GM19395 (cell line): ENCODE measurements around the gene SWSAP1.
"Not testable (repeated sequence)": the region's sequence is repeated elsewhere in the genome, so short reads cannot be mapped to it uniquely, and the experiment has no call there.

ENCODE experiments used
- ATAC-seq: cut with Tn5 transposase; IDR thresholded peaks from one replicate; pipeline ENCODE4 v1.9.1; 2021; ENCODE audit warnings: mild to moderate bottlenecking, moderate library complexity; ENCODE audit not compliant: unreplicated experiment

SWSAP1 gene

DNA sequence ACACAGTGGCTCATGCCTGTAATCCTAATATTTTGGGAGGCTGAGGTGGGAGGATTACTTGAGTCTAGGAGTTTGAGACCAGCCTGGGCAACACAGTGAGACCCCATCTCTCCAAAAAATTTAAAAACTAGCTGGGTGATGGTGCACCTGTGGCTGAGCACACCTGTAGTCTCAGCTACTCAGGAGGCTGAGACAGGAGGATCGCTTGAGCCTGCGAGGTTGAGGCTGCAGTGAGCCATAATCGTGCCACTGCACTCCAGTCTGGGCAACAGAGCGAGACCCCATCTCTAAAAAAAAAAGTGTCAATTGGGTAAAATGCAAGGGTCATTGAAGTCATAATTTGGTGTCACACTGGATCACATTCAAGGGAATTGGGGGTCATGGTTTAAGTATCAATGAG is 20.4 kb upstream of the SWSAP1 start:
- not testable (repeated sequence) for ATAC-seq

DNA sequence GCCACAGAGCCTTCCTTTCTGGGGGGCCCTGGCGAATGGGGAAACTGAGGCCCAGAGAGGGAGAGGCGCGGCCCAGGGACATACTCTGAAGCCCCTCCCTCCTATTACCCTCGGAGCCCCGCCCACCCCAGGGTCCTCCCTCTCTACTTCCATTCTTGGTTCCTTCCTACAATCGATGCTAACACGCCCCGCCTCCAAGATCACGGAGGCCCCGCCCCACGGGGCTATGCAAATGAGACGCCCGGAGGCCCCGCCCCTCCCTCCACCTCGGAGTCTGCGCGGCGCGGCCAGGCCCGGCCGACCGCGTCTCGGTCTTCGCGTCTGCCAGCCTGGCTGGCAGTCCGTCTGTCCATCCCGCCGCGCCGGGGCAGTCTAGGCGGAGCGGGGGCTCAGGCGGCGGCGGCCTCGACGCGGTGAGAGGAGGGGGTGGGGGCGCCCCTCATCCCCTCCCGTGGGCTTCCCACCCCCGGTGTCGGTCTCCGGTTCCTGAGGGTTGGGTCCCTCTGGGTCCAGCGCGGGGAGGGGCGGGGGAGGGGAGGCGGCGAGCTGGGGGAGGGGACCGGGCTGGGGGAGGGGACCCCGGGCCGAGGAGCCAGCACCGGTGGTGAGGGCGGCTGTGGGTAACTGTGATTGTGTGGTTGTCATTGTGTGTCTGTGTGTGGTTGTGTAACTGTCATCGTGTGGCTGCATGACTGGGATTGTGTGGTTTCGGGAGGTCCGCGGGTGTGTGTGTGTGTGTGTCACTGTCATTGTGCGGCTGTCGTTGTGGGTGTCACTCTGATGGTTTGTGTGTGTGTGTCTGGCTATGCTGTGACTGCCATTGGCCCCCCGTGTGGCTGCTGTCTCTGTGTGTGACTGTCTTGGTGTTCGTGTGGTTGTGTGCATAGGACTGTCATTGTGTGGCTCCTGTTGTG is 19.0 kb upstream of the SWSAP1 start, which contains the start of gene PLPPR2:
Gene PLPPR2 (plus strand): TSS at position 273 of the 914 bp plus-strand sequence. CDS start 2,242 bp downstream, outside the sequence.
- no peak for ATAC-seq

DNA sequence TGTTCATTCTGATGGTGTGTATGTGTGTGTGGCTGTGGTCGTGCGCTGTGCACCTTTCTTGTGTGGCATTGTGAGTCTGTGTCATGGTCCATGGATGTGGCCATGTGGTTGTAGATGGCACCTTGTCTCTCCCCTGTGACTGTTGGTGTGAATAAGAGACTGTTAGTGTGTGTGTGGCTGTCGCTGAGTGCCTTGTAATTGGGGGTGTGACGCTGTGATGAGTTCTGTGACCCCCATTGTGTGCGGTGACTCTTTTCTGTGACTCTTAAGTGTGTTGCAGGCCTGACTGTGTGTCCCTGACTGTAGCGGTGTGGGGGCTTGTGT is 18.4 kb upstream of the SWSAP1 start:
- no peak for ATAC-seq

DNA sequence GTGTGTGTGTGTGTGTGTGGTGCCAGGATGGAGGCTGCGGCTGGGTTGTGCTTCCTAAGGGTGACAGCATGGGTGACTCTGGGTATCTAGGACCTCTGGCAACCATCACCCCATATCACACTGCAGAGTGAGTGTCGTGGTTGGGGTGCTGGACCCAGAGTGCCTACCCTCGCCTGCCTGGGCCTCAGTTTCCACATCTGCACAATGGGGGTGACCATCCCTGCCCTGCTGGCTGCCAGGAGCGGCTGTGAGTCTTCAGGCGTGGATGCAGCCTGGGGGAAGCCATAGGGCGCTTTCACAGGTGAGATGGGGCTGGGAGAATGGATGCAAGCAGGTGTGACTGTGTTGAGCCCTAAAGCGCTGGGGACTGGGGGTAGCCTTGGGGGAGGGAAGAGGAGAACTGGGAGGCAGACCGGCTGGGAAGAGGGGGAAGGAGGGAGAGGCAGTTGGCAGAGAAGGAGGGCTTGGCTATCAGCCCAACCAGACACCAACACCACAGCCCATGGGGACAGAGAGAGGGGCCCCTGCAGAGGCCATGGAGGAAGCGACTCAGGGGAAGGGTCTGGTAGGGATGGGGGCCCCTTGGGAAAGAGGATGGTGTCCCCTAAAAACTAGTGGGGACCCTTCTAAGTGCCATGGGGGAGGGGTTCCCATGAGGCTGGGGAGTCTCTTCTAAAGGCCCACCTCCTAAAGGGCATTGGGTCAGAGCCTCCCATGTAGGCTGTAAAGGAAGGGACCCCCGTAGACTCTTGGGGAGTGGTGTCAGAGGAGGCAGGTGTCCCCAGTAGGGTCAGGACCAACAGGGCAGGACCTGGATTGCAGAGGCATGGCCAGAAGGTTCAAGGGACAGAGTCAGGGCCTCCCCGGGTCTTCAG is 17.6 kb upstream of the SWSAP1 start:
- ATAC-seq: no peak

DNA sequence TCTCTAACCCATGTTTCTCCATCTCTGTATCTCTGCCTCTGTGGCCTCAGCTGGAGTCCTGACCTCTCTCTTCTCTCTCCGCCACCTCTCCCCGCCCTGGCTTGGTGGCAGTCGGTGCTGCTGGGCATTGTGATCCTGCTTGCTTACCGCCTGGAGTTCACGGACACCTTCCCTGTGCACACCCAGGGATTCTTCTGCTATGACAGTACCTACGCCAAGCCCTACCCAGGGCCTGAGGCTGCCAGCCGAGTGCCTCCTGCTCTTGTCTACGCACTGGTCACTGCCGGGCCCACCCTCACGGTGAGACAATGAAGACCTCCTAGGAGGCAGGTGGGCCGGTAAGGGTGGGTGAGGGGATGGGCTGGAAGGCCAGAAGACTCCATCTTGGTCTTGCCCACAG is 15.0 kb upstream of the SWSAP1 start:
- ATAC-seq: no peak

DNA sequence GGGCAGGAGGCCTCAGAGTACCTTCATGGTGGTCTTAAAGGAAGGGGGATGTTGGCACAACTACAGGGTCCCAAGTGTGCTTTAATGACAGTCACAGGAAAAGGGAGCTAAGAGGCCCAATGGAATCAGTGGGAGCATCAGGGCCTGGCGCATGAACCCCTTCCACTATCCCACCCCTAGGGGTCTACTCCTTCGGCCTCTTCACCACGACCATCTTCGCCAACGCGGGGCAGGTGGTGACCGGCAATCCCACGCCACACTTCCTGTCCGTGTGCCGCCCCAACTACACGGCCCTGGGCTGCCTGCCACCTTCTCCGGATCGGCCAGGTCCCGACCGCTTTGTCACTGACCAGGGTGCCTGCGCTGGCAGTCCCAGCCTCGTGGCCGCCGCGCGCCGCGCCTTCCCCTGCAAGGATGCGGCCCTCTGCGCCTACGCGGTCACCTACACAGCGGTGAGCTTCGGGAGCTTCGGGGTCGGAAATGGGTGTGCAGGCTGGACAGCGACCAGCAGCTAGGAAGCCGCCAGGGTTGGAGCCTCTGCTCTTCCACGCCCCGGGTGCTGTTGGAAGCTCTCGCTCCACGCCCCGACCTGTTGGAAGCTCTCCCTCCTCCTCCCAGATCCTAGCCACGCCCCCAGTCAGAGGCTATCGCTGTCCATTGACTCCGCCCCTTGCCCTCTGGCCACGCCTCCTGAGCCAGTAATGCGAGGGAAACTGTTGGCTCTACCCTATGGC is 13.3 kb upstream of the SWSAP1 start:
- ATAC-seq: no peak

DNA sequence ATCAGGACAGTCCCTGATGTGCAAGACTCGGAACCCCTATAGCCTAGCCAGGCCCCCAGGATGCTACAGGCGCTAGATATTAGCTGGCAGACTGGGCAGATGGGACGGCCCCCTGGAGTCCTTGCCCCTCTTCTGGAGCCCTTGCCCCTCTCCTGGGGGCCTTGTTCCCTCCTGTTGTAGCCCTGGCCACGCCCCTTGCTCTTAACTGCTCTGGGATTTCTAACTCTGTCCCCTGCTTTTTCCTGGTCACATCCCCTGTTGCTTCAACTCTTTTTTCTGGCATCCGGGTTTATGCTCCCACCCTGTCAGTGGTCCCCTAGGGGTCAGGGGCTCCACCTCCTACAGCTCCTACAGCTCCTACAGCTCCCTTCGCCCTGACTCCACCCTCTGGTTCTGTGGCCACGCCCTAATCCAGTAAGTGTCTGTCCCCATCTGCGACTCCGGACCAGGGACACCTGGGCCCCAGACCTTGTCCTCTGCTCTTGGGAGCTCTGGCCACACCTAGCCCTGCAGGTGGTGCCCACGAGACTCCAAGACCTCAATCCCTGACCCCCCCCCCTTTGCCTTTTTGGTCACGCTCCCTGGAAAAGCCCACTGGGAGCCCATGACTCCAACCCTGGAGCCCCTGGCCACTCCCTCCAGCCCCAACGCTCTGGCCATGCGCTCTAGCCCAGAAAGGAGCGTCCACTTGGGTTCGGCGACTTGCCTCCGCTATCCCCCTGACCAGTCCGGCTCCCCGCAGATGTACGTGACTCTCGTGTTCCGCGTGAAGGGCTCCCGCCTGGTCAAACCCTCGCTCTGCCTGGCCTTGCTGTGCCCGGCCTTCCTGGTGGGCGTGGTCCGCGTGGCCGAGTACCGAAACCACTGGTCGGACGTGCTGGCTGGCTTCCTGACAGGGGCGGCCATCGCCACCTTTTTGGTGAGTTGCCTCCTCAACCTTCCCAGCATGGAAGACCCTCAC is 12.4 kb upstream of the SWSAP1 start:
- ATAC-seq: no peak

DNA sequence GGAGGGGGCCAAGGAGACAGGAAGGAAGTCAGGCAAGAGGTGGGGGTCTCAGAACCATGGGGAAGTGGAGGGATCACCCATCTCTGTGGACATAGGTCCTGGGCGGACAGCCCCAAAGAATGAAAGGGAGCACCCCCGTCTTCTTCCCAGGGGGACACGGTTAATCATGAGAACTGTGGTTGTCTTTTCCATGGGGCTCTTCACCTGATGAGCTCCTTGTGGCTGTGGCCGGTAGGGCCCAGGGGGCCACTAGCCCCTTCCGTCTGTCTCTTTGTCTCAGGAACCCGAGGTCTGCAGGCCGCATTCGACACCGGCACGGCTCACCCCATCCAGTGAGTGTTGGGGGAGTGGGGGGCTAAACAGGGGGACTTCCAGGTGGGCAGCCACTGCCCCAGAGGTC is 10.6 kb upstream of the SWSAP1 start:
- ATAC-seq: no peak

DNA sequence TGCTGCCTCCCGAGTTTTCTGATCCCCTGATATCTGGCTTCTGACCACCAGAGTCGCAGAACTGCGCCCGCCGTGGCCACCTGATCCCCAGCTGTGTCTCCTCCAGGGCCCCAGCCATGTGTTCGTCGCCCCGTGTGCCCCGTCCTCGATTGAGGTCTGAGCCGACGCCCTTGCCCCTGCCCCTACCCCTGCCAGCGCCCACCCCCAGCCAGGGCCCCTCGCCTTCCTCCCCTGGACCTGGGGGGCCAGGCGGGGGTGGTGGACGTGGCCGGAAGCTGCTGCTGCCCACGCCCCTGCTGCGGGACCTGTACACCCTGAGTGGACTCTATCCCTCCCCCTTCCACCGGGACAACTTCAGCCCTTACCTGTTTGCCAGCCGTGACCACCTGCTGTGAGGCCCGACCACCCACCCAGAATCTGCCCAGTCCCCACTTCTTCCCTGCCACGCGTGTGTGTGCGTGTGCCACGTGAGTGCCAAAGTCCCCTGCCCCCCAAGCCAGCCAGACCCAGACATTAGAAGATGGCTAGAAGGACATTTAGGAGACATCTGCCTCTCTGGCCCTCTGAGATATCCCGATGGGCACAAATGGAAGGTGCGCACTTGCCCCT is 10.1 kb upstream of the SWSAP1 start:
- ATAC-seq: no peak

DNA sequence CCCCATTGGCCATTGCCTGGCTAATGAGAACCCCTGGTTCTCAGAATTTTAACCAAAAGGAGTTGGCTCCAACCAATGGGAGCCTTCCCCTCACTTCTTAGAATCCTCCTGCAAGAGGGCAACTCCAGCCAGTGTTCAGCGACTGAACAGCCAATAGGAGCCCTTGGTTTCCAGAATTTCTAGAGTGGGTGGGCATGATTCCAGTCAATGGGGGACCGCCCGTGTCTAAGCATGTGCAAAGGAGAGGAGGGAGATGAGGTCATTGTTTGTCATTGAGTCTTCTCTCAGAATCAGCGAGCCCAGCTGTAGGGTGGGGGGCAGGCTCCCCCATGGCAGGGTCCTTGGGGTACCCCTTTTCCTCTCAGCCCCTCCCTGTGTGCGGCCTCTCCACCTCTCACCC is 9.5 kb upstream of the SWSAP1 start:
- ATAC-seq: no peak

DNA sequence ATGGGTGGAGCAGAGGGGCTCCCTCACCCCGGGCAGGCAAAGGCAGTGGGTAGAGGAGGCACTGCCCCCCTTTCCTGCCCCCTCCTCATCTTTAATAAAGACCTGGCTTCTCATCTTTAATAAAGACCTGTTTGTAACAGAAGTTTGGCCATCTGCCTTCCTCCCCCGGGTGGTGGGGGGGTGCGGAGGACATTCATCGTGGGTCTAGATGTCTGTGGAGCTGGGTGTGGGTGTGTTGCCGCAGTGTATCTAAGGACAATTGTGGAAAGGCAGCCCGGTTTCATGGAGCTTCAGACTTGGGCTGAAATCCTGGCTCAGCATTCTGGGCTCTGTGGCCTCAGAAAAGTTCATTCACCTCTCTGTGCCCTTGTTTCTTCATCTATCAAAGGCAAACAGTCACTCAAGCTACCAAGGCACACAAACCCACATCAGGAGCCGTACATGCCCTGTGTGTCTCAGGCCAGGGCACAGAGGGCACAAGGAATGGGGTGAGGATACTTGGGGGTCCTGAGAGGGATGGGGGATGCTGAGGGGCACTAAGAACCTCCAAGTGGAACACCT is 8.8 kb upstream of the SWSAP1 start:
- ATAC-seq: no peak

DNA sequence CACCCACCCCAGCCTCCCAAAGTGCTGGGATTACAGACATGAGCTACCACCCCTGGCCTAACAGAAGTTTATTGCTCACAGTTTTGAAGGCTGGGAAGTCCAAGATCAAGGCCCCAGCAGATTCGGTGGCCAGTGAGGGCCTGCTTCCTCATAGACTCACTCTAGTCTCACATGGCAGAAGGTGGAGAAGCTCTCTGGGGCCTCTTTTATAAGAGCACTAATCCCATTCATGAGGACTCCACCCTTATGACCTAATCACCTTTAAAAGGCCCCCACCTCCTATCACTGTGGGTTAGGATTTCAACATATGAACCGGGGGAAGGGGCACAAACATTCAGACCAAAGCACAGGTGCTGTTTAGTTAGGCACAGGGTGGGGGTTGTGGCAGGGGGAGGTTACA is 6.9 kb upstream of the SWSAP1 start:
- no peak for ATAC-seq

DNA sequence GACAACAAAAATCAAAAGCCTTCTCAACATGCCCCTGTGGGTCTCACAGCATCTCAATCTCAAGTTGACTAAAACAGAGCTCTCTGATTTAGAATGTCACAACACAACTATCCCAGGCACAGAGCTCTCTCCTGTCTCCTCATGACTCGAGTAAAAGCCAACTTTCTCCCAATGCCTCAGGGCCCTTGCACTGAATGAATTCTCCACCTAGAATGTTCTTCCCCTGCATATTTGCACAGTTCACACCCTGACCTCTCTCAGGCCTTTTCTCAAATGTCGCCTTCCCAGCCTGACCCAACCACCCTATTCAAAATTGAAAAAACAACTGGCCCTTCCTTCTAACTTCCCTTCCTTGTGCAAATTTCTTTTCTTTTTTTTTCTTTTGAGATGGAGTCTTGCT is 3.7 kb upstream of the SWSAP1 start:
- ATAC-seq: no peak

DNA sequence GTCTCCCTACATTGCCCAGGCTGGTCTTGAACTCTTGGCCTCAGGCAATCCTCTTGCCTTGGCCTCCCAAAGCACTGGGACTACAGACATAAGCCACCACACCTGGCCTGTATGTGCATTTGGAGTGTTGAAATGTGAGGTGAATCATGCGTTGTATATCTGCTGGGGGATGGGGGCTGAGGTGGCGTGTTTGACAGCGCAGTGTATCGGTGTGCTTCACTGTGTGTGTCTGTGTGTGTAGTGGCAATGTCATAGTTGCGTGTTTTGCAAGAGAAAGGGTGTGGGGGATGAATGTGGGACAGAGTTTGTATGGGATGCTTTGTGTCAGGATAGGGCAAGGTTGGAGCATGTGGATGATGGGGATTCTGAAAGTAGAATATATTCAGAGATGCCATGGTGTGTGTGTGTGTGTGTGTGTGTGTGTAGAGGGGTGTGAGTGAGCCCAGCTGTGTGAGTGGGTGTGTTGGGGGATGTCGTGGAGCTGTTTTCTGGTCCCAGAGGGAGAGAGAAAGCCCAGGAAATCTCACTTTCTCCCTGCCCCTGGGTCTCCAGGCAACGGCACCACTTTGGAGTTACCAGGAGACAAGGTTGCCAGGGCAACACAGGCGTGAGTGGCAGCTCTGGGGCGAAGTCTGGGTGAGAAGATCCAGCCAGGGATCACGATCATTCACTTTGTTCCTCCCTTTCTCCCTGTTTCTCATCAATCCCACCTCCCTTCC is 1.1 kb upstream of the SWSAP1 start:
- ATAC-seq: no peak

DNA sequence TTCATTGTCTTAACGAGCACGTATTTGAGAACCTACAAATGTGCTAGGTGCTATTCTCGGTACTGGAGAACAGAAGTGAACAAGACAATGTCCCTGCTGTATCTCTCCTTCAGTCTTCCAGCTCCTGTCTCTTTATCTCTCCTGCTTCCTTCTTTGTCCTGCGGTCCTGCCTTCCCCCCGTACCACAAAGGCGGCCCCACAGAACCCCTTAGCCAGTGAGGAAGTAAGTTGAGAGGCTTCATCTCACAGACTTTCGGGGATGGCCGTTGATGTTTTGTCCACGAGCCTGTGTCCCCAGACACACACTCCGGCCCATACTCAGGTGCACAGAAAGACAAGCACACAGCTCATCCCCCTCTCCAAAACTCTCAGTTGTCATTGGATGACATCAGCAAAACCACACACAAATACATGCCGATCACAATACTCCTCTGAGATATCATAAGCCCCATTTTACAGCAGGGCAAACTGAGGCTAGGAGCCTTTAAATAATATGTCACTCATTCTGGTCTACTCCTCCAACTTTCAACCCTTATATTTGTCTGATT is 507 bp upstream of the SWSAP1 start:
- ATAC-seq: no peak

DNA sequence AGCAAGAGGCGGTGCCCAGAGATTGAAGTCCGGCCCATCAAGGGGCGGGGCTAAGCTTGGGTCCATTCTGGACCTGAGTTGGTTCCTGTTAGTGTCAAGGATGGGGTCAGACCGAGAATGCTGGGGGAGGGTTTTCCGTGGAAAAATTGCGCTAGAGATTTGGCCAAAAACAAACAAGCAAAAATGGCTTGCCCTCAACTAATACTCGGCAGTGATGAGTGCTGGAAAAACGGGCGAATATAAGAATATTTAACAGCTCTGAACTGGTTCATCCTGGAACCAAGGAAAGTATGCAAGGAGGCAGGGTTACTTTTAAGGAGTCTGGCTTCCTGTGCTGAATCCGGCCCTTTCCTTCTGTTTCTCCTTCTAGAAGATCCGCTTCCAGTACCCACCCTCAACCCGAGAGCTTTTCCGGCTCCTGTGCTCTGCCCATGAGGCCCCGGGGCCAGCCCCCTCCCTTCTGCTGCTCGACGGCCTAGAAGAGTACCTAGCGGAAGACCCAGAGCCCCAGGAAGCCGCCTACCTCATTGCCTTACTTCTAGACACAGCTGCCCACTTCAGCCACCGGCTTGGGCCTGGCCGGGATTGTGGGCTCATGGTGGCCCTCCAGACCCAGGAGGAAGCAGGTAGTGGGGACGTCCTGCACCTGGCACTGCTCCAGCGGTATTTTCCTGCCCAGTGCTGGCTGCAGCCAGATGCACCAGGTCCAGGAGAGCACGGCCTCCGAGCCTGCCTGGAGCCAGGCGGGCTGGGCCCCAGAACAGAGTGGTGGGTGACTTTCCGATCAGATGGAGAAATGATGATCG is 880 bp downstream of the SWSAP1 start:
- ATAC-seq: peak; percentile 33

DNA sequence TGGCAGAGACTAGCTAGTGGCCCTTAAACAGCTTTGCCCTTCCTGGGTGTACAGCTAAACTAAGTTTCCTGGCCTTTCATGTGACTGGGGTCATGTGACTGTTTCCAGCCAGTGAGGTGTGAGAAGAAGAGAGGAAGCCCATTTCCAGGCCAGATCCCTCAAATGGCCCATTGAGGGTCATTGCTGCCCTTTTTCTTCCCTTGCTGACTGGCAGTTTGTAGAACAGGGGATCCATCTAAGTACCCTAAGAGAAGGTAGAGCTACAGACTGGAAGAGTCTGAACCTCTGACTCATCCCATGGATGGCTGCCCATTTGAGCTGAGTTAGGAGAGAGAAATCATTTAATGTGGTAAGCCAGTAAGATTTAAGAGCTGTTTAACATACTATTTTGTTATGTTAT is 2.8 kb downstream of the SWSAP1 start:
- ATAC-seq: no peak

DNA sequence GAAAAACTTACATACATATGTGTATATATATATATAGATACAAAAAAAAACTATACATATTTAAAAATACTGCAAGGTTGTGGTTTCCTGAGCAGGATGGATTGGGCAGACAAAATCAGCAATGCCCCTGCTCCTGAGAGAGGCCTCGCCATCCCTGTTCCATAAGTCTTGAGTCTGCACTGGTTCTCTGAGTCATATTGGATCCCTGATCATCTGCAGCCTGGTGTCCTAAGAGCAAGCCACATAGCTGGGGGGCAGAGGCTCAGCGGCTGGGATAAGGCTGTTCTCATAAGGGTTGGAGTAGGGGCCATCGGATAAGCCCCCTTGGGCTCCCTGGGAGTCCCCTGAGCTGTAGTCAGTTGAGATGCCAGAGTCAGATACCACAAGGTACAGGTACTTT is 3.3 kb downstream of the SWSAP1 start:
- ATAC-seq: no peak
